ENCODE data around the gene AGAP3.

AGAP3 gene

DNA sequence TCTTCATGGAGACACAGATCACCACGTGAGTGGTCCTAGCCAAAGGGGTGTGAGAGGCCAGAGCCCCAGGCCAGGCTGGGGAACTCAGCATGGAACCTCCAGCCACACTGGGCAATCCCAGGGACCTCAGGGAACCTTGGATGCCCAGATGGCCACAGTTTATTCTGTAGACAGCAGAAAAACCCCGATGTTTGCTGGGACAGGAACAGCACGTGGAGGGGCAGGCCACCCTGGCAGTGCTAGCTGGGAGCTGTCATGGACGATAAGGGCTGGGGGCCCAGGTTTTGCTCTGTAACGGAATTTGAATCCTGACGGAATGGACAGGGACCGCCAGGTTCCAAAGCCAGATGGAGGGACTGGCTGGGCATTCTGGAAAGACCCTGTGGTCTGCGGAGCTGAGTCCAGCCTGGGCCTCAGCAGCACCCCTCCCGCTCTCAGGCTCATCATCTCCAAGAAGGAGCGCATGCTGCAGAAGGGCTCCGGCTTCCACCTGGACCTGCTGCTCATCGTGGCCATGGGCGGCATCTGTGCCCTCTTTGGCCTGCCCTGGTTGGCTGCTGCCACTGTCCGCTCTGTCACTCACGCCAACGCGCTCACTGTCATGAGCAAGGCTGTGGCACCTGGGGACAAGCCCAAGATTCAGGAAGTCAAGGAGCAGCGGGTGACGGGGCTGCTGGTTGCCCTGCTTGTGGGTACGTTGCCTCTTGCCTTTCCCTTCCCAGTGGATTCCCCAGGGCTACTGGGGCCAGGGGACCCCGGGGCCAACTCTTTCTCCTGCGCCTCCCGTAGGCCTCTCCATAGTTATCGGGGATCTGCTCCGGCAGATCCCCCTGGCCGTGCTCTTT is 11.2 kb upstream of the AGAP3 start:
- DNase-seq: no peak

DNA sequence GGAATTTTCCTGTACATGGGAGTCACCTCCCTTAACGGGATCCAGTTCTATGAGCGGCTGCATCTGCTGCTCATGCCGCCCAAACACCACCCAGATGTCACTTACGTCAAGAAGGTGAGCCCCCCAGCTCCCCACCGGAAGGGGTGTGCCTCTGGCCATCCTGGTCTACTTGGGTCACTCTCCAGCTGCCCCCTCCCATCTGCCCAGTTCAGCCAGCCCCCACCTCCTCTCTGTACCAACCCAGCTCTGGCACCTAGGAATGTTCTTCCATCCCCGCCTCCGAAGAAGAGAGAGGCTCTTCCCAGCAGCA is 10.7 kb upstream of the AGAP3 start:
- no peak for DNase-seq

DNA sequence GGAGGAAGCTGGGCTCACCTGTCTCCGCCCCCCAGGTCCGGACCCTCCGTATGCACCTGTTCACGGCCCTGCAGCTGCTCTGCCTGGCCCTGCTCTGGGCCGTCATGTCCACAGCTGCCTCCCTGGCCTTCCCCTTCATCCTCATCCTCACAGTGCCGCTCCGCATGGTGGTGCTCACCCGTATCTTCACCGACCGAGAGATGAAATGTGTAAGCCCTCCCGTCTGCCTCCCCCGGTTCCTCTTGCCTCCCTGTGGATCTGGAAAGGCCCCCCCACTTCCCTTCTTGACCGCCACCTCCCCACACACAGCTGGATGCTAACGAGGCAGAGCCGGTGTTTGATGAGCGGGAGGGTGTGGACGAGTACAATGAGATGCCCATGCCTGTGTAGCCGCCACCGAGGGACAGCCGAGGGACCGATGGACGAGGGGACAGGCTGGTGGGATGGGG is 10.3 kb upstream of the AGAP3 start:
- no peak for DNase-seq

DNA sequence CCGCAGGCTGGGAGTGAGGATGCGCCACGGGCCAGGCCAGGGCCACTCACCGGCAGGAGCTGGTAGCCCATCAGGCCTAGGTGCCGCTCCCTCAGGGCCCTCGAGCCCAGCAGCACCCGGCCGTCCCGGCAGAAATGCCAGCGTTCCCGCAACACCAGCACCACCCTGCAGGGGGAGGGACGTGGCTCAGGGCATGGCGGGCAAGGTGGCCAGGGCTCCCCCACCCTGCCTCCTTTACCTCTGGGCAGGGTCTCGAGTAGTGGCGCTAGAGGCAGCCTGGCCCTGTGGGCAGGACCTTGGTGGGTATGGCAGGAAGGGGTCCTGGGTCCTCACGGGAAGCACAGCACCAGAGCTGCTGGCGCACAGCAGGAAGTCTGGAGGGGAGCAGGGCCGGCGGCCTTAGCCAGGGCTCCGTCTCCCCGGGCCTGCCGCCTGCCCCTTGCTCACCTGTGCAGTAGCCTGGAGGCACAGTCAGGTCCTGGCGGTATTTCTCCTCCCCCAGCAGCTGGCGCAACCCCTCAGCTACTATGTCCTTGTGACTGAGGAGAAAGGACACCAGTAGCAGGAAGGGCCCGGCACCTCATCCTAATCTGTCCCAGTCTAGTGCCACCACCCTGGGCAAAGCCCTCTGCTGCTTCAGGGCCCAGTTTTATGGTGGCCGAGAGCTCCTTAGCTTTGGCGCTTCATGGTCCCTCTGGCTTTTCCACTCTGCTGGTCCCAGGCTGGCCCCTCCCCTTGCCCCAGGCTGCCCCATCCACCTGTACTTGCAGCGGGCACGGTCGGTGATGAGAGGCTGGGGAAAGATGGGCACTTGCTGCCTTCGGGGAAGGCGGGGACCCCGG is 9.2 kb upstream of the AGAP3 start:
- DNase-seq: peak in 1 of 2 experiments; percentile 9

DNA sequence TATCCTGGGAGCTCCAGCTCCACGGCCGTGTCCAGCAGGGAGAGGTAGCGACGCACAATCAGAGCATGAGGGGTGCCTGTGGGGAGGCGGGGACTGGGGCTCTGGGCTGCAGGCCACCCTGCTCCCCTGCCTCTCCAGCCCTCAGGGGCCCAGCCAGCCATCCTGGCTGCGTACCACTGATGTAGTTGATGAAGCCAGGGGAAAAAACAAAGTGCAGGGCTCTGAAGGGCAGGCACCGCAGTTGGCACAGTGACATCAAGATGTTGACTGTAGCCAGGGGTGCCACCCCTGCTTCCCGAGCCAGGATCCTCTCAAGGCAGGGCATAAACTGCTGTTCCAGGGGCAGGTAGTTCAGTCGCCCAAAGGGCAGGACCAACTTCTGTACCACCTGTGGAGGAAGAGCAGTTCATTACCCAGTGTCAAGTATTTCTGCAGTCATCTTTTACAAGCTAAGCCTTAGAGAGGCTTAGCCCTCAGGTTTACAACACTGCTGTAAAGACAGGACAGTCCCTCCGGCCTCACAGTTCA is 8.5 kb upstream of the AGAP3 start:
- DNase-seq: no peak

DNA sequence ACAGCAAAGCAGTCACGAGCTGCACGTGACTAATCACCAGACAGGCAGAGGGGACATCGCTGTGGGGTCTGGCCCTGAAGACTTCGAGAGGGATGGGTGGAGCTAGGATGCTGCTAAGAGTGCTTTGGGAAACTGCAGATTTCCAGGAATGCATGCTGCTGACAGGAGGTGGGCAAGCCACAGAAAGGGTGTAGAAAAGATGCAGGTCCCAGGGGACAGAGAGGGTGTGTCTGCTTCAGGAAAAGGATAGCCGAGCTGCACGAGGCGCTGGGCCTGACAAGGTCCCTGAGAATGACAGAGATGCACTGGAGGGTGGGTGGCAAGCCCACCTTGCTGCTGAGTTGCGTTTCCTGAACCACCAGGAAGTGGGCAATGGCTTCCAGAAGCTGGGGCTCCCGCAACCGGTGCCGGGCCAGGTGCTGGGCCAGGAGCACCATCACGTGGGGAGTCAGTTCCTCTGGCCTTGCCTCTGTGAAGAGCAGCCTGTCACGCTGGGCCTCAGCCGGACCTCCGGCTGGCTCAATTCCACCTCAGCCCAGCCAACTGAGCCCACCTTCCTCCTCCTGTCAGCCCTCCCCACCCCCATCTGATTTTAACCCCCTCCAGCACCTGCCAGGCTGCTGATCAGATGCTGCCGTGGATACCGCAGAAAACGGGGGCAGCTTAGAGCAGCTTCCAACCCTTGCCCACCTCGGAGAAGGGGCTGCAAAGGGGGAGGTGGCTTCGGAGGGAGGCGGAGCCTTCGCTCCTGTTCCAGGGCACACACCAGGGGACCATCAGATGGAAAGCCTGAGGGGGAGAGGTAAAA is 7.8 kb upstream of the AGAP3 start:
- no peak for DNase-seq

DNA sequence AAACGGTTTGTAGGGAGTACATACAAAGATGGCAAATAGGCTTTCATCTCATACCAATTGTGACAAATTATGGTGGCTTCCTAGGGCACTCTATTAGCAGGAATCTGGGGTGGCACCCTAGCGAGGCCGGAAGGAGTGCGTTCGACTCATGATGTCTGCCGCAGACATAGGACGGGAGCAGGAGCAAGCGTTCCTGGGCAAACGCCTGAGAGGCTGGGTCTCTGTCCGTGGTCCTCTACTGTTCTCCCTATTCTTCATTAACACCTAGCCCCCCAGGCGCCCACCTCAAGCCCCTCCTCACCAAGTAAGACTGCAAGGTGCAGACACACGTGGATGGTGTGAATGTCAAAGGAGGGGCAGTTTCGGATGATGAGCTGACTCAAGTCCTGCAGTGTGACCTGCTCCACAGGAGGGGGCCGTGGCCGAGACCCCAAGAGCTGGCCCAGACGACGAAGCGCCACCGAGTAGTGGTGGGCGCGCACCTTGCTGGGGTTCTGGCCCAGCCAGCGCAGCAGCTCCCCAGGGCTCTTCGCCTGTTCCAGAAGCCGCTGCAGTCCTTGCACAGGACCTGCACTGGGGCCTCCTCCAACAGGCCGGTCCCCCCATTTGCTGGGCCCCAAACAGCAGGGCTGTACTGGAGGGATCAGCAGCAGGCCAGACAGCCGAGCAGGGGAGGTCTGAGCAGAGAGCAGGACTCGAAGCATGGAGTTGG is 6.9 kb upstream of the AGAP3 start:
- no peak for DNase-seq

DNA sequence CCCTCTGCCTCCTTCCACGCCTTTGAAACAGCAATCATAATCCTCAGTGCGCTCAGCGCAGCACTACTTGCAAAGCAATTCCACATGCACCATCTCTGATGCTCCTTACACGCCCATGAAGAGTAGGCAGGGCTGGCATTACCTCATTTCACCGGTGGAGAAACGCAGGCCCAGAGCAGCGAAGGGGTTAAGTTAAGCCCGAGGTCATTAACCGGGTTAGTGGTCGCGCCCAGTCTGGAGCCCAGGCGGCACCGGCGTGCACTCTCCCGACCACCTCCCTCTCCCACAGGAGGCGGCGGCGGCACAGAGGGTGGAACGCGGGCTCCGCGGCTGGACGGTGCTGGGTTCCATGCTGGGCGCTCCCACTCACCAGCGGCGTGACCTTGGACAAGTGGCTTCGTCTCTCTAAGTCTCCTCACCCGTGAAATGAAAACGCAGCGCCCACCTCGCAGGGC is 6.2 kb upstream of the AGAP3 start:
- peak in 1 of 2 experiments; percentile 25 for DNase-seq

DNA sequence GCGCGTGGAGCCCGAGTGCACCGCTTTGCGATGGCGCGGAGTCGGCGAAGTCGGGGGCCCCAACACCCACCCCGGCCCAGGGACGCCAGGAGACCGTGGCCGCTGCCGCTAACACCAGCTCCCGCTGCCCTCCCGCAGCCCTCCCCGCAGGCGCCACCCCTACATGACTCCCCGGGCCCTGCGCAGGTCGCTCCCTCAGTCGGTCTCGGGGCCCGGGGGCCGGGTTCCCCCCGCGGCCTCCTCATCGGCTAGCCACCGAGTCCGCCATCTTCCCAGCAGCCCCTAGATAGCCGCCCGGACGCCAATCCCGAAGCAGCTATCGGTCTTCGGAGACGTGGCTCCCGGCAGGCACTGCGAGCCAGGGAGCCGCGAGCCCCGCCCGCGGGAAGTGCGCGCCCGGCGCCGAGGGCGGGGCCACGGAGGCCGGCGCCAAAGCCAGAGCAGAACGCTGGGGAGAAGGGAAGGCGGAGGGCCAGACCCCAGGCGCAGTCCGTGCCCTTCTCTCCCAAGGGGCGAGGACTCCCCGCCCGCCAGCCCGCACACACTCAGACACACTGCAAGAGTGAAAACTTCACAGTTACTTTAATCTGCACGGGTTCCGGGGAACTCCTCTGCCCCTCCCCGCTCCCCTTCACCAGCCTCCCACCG is 5.6 kb upstream of the AGAP3 start, which contains the start of gene FASTK:
FASTK (minus strand) TSS at position 288 of the 648 bp plus-strand sequence; CDS start at position 245, 43 bp downstream.
- peak; percentile 75 to 85 for DNase-seq

DNA sequence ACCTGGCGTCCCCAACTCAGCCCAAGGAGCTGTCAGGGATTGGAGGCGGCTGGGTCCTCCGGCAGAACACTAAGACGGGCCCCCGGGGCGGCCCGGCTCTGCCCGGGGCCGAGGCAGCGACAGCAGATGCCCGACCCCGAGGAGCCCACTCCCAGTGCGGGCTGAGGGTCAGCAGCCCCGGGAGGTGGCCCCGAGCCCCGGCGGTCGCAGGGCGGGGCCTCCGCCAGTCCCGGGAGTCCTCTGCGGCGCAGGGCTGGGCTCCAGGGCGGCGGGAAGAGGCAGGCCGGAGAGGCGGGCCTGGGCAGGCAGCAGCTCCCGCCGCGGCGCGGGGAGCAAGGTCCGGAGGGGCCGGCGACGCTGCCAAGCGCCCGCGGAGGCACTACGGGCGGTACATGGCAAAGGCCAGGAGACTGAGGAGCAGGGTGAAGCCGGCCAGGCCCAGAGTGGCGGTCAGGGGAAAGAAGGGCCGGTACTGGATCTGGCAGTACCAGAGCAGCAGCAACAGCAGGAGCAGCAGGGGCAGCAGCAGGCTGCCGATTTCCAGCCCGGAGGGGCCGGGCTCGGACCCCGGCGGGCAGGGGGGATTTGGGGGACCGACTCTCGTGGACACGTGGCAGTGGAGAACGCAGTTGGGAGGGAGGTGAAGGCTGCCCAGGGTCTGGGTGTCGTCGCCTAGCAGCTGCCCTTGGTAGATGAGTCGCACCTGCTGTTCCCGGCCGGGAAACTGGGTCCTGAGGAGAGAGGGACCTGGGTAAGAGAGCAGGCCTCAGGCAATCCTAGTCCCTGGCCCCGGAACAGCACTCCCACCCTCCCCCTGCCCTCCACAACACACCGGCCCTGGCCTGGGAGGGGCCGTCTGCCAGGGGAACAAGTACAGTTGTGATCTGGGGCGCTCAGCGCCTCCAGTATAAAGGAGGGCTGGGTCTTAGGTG is 4.8 kb upstream of the AGAP3 start:
- DNase-seq: peak in 1 of 2 experiments; percentile 32

DNA sequence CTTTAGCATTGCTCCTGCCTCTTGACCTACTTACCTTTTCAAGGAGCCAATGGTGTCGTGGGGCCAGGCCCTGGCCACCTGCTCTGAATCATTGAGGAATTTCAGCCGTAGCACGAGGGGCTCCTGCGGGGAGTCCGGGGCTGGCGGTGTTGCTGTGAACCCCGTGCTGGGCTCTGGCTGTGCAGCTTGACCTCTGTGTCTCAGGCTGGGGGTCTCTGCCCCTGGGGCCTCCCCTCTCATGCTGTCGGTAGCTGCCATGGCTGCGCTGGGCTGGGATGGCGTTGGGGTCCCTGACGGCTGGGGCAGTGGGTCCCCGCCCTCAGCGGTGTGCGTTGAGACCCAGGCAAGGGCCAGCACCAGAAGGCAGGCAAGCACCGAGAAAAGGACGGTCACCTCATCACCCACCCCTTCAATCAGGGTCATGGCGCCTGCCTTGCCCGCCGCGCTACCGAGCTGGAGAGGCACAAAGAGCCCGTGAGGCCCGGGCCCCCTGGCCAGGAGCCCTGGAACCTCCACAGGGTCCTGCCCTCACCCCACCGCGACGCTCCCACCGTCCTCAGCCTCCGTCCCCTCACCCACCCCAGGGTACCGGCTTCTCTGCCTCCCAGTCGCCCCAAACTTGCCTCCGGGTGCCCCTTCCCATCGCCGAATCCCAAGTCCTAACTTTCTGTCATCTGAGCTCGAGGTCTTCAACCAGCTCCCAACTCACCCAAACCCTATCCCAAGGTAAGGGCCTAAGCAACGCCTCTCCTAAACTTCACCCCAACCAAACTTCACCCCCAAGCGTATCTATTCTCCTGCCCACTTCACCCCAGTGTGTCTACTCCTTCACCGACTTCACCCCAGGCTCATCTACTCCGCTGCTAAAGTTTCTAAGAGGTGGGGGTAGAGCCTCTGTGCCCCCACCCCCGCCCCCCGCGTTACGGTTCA is 3.9 kb upstream of the AGAP3 start:
- peak in 1 of 2 experiments; percentile 50 for DNase-seq

DNA sequence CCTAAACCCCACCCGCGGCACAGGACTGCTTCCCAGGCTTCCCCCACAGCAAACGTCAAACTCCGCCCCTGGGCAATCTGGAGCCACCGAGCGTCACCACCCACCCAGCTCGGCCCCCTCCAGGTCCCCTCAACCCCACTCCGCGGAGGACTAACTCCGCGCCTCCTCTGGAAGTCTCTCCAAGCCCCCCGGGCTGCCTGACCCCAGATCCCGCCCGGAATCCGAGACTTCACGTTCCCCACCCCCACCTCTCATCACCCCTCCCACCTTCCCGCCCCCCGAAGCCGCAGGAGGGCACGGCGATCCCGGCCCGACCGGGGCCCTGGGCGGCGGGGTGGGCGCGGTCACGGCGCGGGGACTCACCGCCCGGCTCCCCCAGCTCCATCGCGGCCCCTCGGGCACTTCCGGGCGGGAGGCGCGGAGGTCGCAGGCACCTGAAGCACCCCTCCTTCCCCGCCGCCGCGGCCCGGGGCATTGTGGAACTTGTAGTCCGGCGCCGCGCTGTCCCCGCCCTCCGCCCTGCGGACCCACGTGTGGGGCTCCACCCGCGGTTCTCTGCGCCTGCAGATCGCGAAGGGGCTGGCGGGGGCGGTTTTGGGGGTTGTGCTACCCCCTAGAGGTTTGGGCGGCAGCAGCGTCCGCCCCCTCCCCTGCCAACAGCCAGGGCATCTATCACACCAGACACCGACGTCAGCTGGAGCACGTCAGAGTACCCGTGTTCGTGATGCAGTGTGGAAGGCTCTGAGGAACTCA is 3.0 kb upstream of the AGAP3 start, which contains the start of gene TMUB1:
TMUB1 (minus strand) TSS at position 423 of the 753 bp plus-strand sequence. CDS start 930 bp downstream, outside the sequence.
- peak; percentile 45 to 52 for DNase-seq

DNA sequence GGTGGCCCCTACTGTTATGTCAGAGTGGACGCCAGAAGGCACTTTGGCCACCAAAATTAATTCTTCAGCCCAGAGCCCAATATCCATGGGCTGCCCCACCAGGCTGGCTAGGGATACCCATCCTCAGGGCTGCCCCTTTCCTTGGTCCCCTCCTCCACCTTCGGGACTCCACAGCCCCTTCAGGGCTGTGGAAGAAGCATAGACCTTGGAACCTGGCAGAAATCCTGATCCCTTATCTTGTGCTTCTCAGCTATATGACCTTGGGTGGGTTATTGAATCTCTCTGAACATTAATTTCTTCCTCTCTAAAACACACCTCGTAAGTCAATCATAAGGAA is 2.5 kb upstream of the AGAP3 start:
- DNase-seq: no peak

DNA sequence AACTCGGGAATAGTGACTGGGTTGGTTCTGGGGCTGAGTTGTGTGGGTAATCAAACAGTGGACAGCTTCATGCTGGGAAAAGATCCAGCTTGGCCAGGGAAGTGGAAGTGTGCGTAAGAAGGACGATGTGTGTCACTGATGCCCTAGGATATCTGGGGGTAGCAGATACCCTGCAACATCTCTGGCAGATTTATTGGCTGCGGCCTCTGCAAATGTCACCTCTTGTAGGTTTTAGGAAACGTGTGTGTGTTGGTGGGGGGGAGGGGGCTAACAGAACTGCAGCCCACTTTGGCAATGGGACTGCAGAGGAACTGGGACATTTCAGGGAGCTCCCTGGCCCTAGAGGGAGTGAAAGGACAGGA is 965 bp upstream of the AGAP3 start:
- DNase-seq: no peak

DNA sequence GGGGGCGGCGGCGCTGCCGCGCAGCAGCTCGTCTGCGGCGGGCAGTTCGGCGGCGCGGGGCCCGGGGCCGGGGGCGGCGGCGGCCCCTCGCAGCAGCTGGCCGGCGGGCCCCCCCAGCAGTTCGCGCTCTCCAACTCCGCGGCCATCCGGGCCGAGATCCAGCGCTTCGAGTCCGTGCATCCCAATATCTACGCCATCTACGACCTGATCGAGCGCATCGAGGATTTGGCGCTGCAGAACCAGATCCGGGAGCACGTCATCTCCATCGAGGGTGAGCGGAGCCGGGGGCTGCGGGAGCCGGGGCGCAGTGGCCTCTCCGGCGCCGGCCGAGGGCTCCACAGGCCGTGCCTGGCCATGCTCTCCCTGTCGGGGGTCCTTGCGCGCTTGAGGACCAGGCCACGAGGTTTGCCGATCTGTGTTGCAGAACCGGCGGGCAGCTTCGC is 548 bp downstream of the AGAP3 start:
- no peak for DNase-seq

DNA sequence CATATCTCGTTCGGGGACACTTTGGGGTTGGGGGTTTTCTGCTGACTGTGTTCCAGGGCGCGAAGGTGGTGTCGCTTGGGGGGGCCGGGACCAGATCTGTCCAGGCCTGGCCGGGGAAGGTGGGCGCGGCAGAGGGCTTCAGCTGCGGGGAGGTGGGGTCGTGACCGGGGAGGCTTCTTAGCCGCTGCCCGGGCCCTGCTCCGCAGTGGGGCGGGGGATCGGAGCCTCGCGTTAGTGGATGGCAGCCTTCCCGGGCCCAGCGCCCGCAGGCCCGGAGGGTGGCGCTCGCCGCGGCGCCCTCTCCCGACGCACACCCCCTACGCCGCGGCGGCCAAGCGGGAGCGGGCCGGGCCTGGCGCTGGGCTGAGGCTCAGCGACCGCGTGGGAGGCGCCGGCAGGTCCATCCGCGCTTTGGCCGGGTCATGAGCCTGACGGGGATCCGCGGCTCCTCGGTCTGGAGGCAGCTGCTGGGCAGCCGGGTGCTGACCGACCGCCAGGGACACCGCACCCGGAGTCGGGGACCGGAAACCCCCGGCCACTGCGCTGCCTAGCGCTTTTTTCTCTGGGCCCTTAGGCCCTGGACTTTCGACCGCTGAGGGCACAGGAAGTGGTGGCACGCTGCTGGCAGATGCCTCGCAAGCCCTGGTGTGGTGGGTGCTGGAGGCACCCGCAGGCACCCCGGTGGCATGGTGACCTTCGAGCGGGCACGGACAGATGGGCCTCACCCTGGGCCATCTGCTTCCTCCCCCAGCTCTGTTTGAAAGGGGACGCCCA is 1.2 kb downstream of the AGAP3 start:
- DNase-seq: peak in 1 of 2 experiments; percentile 50
